ENCODE measurements around the gene GAL3ST2. TPM values are rescaled to one million over a fixed set of nuclear protein-coding genes. Genes with fewer than 3 reads are reported as not detected.

The GAL3ST2 gene
- total RNA-seq, 3 donors from 2014 or later (not counting 1 experiment from before 2014, with no cell fraction given), result 0.88 TPM; not detected in 2

DNA sequence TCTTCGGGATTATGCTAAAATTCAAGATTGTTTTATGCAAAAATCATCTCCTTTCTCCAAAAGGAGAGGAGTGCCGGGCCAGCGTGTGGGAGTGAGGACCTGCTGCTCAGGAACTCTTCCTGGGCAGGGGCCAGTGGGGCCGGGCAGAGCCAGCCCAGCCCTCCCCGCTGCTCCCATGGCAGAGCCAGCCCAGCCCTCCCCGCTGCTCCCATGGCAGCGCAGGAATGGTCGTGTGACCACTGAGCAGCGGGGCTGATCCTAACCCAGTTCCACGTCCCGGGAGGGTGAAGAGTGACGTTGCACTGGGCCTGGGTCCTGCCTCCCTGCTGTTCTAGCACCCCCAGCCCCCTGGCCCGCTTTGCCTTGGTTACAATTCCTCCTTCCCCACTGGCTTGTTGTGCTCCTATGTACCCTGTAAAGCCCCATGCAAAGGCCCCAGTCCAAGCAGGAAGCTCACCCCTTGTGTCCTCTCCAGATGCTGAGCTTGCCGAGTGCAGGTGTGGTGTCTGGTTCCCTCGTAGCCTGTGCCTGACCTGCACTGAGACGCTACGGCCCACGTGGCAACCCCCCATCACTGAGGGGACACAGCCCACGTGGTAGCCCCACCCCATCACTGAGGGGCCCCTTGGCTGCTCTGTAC, 20.9 kb downstream of the GAL3ST2 start:
- 89% methylated on average over 19 of the region's 19 CpGs for WGBS (ENCODE audit: insufficient coverage)
- ATAC-seq, result no peak

DNA sequence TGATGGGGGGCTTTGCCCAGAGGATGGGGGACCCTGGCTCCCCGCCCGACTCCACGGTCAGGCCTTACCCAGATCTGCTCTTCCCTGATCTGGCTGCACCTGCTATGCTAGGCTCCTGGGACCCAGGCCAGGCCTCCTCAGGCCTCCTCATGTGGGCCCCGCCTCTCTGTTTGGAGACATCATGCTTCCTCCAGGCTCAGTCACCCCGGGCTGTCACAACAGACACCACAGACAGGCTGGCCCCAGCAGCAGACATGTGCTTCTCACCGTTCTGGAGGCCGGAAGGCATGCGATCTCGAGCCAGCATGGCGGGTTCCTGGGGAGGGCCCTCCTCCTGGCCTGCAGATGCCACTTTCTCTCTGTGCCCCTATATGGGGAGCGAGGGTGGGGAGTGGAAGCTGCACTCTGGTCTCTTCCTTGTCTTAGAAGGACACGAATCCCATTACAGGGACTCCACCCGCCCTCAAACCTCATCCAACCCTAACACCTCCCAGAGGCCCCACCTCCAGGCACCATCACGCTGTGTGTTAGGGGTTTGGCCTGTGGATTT, 21.5 kb downstream of the GAL3ST2 start:
- peaks cover 6% of the 10 kb centered on the region for H3K4me1 ChIP-seq (ENCODE audit: control insufficient read depth, insufficient read depth, low read length)
- Mint-ChIP-seq H3K4me1 (peaks cover under 1 to 2% of the 10 kb centered on the region in 2 donors), H3K9me3 (no peaks in the 10 kb centered on the region), H3K27ac (no peak overlapping the region), H3K4me3 (no peak overlapping the region), H3K27me3 (ENCODE audit: low read depth in 2 of 2) (peaks cover 7 to 13% of the 10 kb centered on the region in 2 donors), H3K36me3 (no peaks in the 10 kb centered on the region)
- H3K4me3 ChIP-seq (ENCODE audit: low read length), result no peak overlapping the region
- ATAC-seq (no peak), DNase-seq (no peak)
- H3K9me3 ChIP-seq (ENCODE audit: control insufficient read depth, insufficient read depth, low read length), result no peaks in the 10 kb centered on the region
- WGBS (ENCODE audit: insufficient coverage), result 92% methylated on average over 14 of the region's 14 CpGs
- intact Hi-C loops (cut with micrococcal nuclease), result no loop called here
- TF ChIP-seq, protein P1, sequence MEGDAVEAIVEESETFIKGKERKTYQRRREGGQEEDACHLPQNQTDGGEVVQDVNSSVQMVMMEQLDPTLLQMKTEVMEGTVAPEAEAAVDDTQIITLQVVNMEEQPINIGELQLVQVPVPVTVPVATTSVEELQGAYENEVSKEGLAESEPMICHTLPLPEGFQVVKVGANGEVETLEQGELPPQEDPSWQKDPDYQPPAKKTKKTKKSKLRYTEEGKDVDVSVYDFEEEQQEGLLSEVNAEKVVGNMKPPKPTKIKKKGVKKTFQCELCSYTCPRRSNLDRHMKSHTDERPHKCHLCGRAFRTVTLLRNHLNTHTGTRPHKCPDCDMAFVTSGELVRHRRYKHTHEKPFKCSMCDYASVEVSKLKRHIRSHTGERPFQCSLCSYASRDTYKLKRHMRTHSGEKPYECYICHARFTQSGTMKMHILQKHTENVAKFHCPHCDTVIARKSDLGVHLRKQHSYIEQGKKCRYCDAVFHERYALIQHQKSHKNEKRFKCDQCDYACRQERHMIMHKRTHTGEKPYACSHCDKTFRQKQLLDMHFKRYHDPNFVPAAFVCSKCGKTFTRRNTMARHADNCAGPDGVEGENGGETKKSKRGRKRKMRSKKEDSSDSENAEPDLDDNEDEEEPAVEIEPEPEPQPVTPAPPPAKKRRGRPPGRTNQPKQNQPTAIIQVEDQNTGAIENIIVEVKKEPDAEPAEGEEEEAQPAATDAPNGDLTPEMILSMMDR (IDR thresholded peaks at IDR 0.05), result no peak
- H3K36me3 ChIP-seq (ENCODE audit: control insufficient read depth, insufficient read depth, low read length), result no peaks in the 10 kb centered on the region
- no peak overlapping the region for H3K27ac ChIP-seq (ENCODE audit: low read length)
- H3K27me3 ChIP-seq (ENCODE audit: control insufficient read depth, insufficient read depth, low read length), result peaks cover 4% of the 10 kb centered on the region

More for the DNA sequence above, 20.9 kb downstream of the GAL3ST2 start:
- H3K9me3 Mint-ChIP-seq, result no peaks in the 10 kb centered on the region
- H3K27ac Mint-ChIP-seq, result no peak overlapping the region
- Histone ChIP-seq H3K4me1 (ENCODE audit: control insufficient read depth, insufficient read depth, low read length) (no peaks in the 10 kb centered on the region), H3K9me3 (ENCODE audit: control insufficient read depth, insufficient read depth, low read length) (no peaks in the 10 kb centered on the region), H3K36me3 (ENCODE audit: control insufficient read depth, insufficient read depth, low read length) (no peaks in the 10 kb centered on the region), H3K4me3 (ENCODE audit: low read length) (no peak overlapping the region), H3K27me3 (ENCODE audit: control insufficient read depth, insufficient read depth, low read length) (no peaks in the 10 kb centered on the region), H3K27ac (ENCODE audit: low read length) (no peak overlapping the region)
- no peak overlapping the region for H3K4me3 Mint-ChIP-seq
- H3K4me1 Mint-ChIP-seq, result no peaks in the 10 kb centered on the region
- no peaks in the 10 kb centered on the region for H3K36me3 Mint-ChIP-seq
- peaks cover 5 to 13% of the 10 kb centered on the region in 2 donors for H3K27me3 Mint-ChIP-seq (ENCODE audit: low read depth in 2 of 2)
- TF ChIP-seq, protein P1 (IDR thresholded peaks at IDR 0.05), result no peak
- no peak for DNase-seq
- intact Hi-C loops (cut with micrococcal nuclease), result no loop called here

DNA sequence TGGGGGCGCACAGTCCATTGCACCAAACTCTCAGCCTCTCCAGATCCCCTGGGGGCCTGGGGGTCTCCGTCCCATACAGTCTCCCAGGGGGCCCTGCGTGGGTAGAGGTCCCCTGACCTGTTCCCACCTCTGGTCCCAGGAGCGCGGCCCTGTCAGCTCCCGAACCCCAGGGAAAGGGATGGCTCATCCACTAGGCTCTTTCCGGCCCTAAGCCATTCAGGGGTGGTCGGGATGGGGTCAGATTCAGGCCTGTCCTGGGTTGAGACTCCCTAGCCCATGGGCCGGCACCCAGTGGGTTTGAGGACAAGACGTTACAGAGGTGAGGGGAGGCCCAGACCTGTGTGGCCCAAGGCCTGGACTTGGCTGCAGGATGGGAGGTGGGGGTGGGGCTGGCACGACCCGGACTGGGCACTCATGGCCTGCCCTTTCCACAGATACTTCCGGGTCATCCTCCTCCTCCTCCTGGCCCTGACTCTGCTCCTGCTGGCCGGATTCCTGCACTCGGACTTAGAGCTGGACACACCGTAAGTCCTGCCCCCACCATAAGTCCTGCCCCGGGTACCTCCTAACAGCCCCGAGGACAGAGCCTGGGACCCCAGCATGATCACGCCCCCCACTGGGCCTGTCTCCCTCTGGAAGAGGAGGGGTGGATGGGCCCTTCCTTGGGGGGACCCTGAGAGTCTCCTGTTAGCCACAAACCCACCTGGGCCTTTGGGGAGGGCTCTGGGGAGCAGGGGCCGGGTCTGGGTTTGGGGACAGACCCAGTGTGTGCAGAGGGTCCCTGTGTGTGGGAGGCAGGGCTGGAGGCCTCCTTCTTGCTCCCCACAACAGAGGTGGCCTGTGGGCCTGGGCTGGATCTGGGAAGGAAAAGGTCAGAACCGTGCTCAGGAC, 22.3 kb downstream of the GAL3ST2 start:
- Mint-ChIP-seq H3K36me3 (no peaks in the 10 kb centered on the region), H3K27me3 (ENCODE audit: low read depth in 2 of 2) (peaks cover 7 to 10% of the 10 kb centered on the region in 2 donors), H3K27ac (no peak overlapping the region), H3K9me3 (no peaks in the 10 kb centered on the region), H3K4me1 (peaks cover 5 to 6% of the 10 kb centered on the region in 2 donors), H3K4me3 (no peak overlapping the region)
- Histone ChIP-seq H3K27me3 (ENCODE audit: control insufficient read depth, insufficient read depth, low read length) (peaks cover 6% of the 10 kb centered on the region), H3K4me1 (ENCODE audit: control insufficient read depth, insufficient read depth, low read length) (peaks cover 10% of the 10 kb centered on the region), H3K9me3 (ENCODE audit: control insufficient read depth, insufficient read depth, low read length) (no peaks in the 10 kb centered on the region), H3K36me3 (ENCODE audit: control insufficient read depth, insufficient read depth, low read length) (no peaks in the 10 kb centered on the region), H3K4me3 (ENCODE audit: low read length) (no peak overlapping the region), H3K27ac (ENCODE audit: low read length) (no peak overlapping the region)
- TF ChIP-seq, protein P1 (IDR thresholded peaks at IDR 0.05), result no peak
- DNase-seq (no peak), ATAC-seq (no peak)
- intact Hi-C loops (cut with micrococcal nuclease), result no loop called here
- 93% methylated on average over 21 of the region's 21 CpGs for WGBS (ENCODE audit: insufficient coverage)
